Glomerular endothelial cell (primary cell): ENCODE results near the gene BMPR1A. TPM values are rescaled to one million over a fixed set of nuclear protein-coding genes. Genes with fewer than 3 reads are reported as not detected.

Experiments used
- DNase-seq: peaks from one replicate; pipeline ENCODE4 v3.0.0-alpha.2; 2011; ENCODE audit warnings: low read depth, low spot score; ENCODE audit errors: extremely low read depth
- total RNA-seq: library from RNA; depleted of rRNA; stranded (reverse); fragments of >200 nt; gene quantifications from 2 replicates; pipeline ENCODE4 v1.2.3, GENCODE V29; 2015

The BMPR1A gene
- 2.8 and 5.6 TPM in 2 replicates for total RNA-seq

GRCh38 chr10:86756511-86757112, at the start of gene BMPR1A:
Gene BMPR1A (plus strand): TSS chr10:86756619. CDS start chr10:86876019, 119,400 bp downstream.
- DNase-seq = no peak

DNA sequence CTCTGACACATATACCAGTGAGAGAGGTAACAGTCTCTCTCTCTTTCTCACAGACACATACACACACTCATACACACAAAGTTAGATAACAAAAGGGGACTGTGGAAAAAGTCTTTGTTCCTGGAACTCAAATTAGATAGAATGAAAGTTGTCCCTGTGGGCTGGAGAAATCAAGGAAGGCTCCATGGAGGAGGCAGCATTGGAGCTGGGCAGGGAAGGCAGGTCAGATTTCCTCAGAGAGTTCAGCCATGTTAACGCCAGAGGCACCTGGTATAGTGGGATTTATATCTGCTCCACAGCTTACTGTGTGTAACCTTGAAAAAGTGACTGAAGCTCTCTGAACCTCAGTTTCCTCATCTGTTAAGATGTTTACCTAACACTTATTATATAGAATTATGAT, 49.4 kb upstream of the BMPR1A start:
- no peak for DNase-seq

GRCh38 chr10:86707505-86707904, 48.9 kb upstream of the BMPR1A start:
- no peak for DNase-seq

GRCh38 chr10:86708068-86708782, 48.2 kb upstream of the BMPR1A start:
- DNase-seq = no peak

- DNase-seq = no peak
Observed at GRCh38 chr10:86708783-86709380, 47.5 kb upstream of the BMPR1A start.

DNA sequence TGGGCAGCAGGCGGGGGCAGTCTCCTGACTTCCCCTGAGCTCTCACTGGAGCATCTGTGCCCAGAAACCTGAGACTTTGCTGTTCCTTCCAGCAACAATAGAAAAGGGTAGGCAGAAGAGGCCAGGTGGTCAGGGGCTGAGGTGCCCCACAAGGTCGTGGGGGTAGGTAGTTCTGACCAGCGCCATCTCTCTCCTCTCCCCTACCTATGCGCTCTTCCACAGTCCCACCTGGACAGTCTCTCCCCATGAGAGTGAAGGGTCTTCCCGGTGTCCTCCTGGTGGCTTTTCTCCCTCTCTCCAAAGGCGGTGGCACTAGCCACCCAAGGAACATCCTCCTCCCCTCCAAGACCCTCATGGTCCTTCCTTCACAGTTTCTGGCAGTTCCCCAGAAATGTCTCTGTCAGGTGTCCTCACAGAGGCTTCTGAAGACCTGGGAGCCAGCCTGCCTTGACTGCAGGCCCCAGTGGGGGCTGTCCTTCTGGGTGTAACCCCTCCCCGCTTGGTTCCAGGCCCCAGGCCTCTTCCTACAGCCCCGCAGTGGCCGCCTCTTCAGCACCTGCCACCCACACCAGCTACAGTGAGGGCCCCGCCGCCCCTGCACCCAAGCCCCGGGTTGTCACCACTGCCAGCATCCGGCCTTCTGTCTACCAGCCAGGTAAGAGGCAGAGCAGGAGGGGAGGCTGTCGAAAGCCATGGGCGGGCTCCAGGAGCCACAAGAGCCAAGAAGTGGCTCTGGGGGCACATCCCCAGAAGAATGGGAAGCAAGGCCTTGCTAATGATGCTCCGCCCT, 46.8 kb upstream of the BMPR1A start:
- DNase-seq = no peak

GRCh38 chr10:86710987-86711512, 45.4 kb upstream of the BMPR1A start:
- DNase-seq = no peak

- no peak for DNase-seq
Observed at GRCh38 chr10:86711513-86712316, 44.7 kb upstream of the BMPR1A start.

DNA sequence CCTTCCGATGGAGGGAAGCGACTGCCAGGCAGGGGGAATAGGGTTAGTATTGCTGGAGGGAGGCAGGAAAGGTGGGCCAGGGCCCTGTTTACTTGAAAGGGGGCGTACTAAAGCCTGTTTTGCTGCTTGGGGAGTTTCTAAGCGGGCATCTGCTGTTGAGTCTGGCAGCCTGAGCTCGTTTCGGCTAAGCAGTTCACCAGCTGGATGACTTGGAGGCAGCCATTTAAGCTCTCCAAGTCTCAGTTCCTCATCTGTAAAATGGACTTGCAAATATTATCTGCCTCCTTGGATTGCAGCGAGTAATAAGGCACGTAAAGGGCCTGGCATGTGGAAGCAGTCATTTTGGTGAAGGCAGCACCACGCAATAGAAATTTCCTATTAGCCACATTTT, 44.1 kb upstream of the BMPR1A start:
- no peak for DNase-seq

DNA sequence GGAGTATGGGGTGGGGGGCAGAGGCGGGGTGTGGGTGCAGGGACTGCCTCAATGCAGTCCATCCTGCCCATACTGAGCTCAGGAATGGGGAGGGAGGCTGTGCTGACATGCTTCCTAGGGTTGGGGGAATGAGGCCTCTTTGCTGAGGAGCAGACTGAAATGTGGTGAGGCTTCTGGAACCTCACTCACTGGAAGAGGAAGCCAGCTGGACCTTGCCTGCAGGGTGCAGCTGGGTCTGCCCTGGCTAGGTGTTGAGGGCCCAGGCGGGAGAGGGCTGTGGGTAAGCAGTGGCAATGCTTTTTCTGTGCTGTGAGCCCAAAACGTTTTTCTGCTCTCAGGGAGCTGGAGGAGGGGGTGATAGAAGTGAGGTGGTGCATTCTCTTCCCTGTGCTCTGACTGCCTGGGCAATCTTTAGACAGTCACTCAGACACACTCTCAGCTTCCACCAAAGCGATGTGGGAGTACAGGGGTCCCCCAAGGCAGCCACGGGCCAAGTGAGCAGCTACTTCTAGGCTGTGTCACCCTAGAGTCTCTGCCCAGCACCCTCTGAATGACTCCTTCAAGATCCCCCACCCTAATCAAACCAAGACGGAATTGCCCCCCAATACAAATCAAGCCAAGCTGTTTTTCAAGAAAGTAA, 41.1 kb upstream of the BMPR1A start:
- DNase-seq = no peak

GRCh38 chr10:86715836-86716235, 40.6 kb upstream of the BMPR1A start:
- no peak for DNase-seq

- no peak for DNase-seq
Observed at GRCh38 chr10:86716466-86716865, 40.0 kb upstream of the BMPR1A start.

DNA sequence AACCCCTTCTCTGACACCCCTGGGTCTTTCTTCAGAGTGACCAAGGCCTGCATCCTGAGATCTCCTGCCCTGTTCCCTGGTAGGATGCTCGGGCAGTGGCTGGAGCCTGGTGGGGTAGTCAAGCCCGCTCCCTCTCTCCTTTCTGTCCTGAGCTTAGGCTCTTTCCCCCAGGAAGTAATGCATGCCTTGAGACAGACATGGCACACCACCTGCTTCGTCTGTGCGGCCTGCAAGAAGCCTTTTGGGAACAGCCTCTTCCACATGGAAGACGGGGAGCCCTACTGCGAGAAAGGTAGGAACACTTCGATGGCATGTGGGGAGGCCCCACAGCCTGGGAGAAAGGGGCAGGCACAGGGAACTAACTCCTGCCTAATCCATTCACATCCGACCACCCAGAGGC, 37.9 kb upstream of the BMPR1A start:
- no peak for DNase-seq

GRCh38 chr10:86721232-86721631, 35.2 kb upstream of the BMPR1A start:
- DNase-seq = no peak

GRCh38 chr10:86723009-86723408, 33.4 kb upstream of the BMPR1A start:
- DNase-seq = no peak

GRCh38 chr10:86724445-86724844, 32.0 kb upstream of the BMPR1A start:
- DNase-seq = no peak

GRCh38 chr10:86725980-86726676, 30.3 kb upstream of the BMPR1A start:
- no peak for DNase-seq

DNA sequence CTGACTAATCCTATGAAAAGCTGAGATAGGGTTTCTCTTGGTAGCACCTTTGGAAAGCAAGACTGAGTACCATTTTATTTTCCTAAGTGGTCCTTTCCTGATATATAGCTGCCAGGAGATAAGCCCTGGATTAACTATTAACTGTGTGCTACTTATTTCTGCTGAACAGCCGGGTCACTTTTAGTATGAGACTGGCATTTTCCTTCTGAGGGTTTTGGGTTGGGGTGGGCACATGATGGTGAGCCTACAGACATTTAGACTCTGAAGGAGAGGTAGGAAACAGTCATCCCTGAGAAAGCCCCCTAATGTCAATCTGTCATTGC, 29.8 kb upstream of the BMPR1A start:
- DNase-seq = no peak

GRCh38 chr10:86727470-86727869, 28.9 kb upstream of the BMPR1A start:
- no peak for DNase-seq
